Naive thymus-derived CD4-positive, alpha-beta T cell (primary cell): ENCODE data around the gene LRP4. TPM values are rescaled to one million over a fixed set of nuclear protein-coding genes. Genes with fewer than 3 reads are reported as not detected.

Source experiments
- ATAC-seq: fragments of 150-1000 bp; cut with Tn5 transposase; 2 replicates; pipeline ENCODE4 v1.10.0; 2021; ENCODE audit warnings: mild to moderate bottlenecking, moderate library complexity
- CTCF ChIA-PET: fragments of 350-600 bp; sonication (Branson Sonifier 250); formaldehyde crosslinking; loops from one replicate; lab custom pipeline; 2021; ENCODE audit warnings: antibody characterized with exemption; lab: Charles Lee
- POLR2A ChIA-PET: fragments of 350-600 bp; sonication (Branson Sonifier 250); formaldehyde crosslinking; loops from one replicate; lab custom pipeline; 2021; ENCODE audit warnings: antibody characterized with exemption, inconsistent platforms; lab: Charles Lee
- DNase-seq, 9 donors: peaks; one replicate each; pipeline versions ENCODE4 v3.0.0 to v3.0.0-alpha.2; 2020 to 2022; ENCODE audit warnings: mixed read lengths in 1 of 9
- H3K27ac ChIP-seq: one replicate; pipeline ENCODE4 v1.7.0; 2013; ENCODE audit warnings: mild to moderate bottlenecking, low read depth, low read length, moderate library complexity
- H3K27me3 ChIP-seq, 2 donors: one replicate each; pipeline ENCODE4 v1.7.0; 2013; ENCODE audit warnings: low read length in 2 of 2, mild to moderate bottlenecking in 2 of 2, moderate library complexity in 2 of 2; ENCODE audit not compliant: control insufficient read depth in 2 of 2, insufficient read depth in 2 of 2
- H3K36me3 ChIP-seq, 3 experiments: 1 replicate in 2 of 3; 2 replicates in 1 of 3; pipeline ENCODE4 v1.7.0; 2013; ENCODE audit warnings: low read length in 3 of 3, mild to moderate bottlenecking in 3 of 3, moderate library complexity in 1 of 3; ENCODE audit not compliant: insufficient read depth in 3 of 3, control insufficient read depth in 2 of 3
- H3K4me1 ChIP-seq, 2 donors: one replicate each; pipeline ENCODE4 v1.7.0; 2013; ENCODE audit warnings: low read length in 2 of 2, mild to moderate bottlenecking in 2 of 2, moderate library complexity in 1 of 2; ENCODE audit not compliant: control insufficient read depth in 2 of 2, insufficient read depth in 2 of 2
- H3K4me3 ChIP-seq: 2 replicates; pipeline ENCODE4 v1.7.0; 2013; ENCODE audit warnings: mild to moderate bottlenecking, low read length
- H3K9me3 ChIP-seq, 3 experiments: 1 replicate in 2 of 3; 2 replicates in 1 of 3; pipeline ENCODE4 v1.7.0; 2013; ENCODE audit warnings: low read length in 3 of 3; ENCODE audit not compliant: control insufficient read depth in 2 of 3
- H3K27ac Mint-ChIP-seq, 9 donors: one replicate each; pipeline ENCODE4 v1.8.0; 2020 to 2022; ENCODE audit warnings: mixed read lengths in 9 of 9, mild to moderate bottlenecking in 8 of 9, moderate library complexity in 5 of 9, inconsistent platforms in 2 of 9
- H3K27me3 Mint-ChIP-seq, 5 donors: one replicate each; pipeline ENCODE4 v1.8.0; 2021 to 2022; ENCODE audit warnings: mixed read lengths in 5 of 5, mild to moderate bottlenecking in 1 of 5
- H3K36me3 Mint-ChIP-seq, 5 donors: one replicate each; pipeline ENCODE4 v1.8.0; 2020 to 2022; ENCODE audit warnings: mixed read lengths in 5 of 5, mild to moderate bottlenecking in 3 of 5, inconsistent platforms in 1 of 5
- H3K4me1 Mint-ChIP-seq, 7 donors: one replicate each; pipeline ENCODE4 v1.8.0; 2020 to 2022; ENCODE audit warnings: mixed read lengths in 7 of 7, mild to moderate bottlenecking in 3 of 7, inconsistent platforms in 1 of 7
- H3K4me3 Mint-ChIP-seq, 10 donors: one replicate each; pipeline ENCODE4 v1.8.0; 2020 to 2022; ENCODE audit warnings: mild to moderate bottlenecking in 10 of 10, mixed read lengths in 10 of 10, moderate library complexity in 6 of 10, inconsistent platforms in 2 of 10
- H3K9me3 Mint-ChIP-seq, 11 donors: one replicate each; pipeline ENCODE4 v1.8.0; 2020 to 2022; ENCODE audit warnings: mixed read lengths in 11 of 11, mild to moderate bottlenecking in 4 of 11, inconsistent platforms in 1 of 11, moderate library complexity in 1 of 11
- intact Hi-C, 2 donors: fragments of 100-400 bp; cut with micrococcal nuclease; formaldehyde crosslinking; loops; one replicate each; pipeline ENCODE4 v1.15.1; 2023
- polyA plus RNA-seq, 2 donors: library from polyadenylated mRNA; unstranded; fragments of 300-500 nt; fragmentation: Illumina TruSeq; gene quantifications; one replicate each; pipeline ENCODE4 v1.2.3, GENCODE V29; 2021
- total RNA-seq, 6 experiments: library from RNA in 5 of 6; stranded (reverse) in 5 of 6; gene quantifications; 1 replicate in 5 of 6; 2 replicates in 1 of 6; pipeline ENCODE4 v1.2.3 and lab custom pipeline; 2021 to 2026

Gene LRP4
- total and polyA plus RNA-seq, 7 experiments from 2014 or later = not detected

- CTCF ChIA-PET = interaction anchor here (0.7 kb wide), 1 partner anchor 53 kb away, joined by 3 read pairs; no protein-coding TSS in a partner anchor
- no peak overlapping the region for H3K4me3 Mint-ChIP-seq
- no peak overlapping the region for H3K27ac Mint-ChIP-seq
- Histone ChIP-seq H3K36me3 (peaks cover 0 to 4% (median 0%) of the 10 kb centered on the region in 3 experiments), H3K9me3 (peaks cover 0 to 5% (median 0%) of the 10 kb centered on the region in 3 experiments), H3K4me1 (no peaks in the 10 kb centered on the region), H3K27ac (no peak overlapping the region), H3K4me3 (no peak overlapping the region), H3K27me3 (no peaks in the 10 kb centered on the region)
- no peak for DNase-seq
- peaks cover 0 to 14% (median 3%) of the 10 kb centered on the region in 11 donors for H3K9me3 Mint-ChIP-seq
- peaks cover 7 to 46% (median 30%) of the 10 kb centered on the region in 5 donors for H3K36me3 Mint-ChIP-seq
- no peak for ATAC-seq
- peaks cover 0 to 3% (median 0%) of the 10 kb centered on the region in 7 donors for H3K4me1 Mint-ChIP-seq
- POLR2A ChIA-PET = interaction anchor here (0.6 kb wide), 1 partner anchor 854 kb away, joined by 8 read pairs; no protein-coding TSS in a partner anchor
- H3K27me3 Mint-ChIP-seq = no peaks in the 10 kb centered on the region
- intact Hi-C loops = no loop called here
Measured at GRCh38 chr11:46961041-46961440, 42.7 kb upstream of the LRP4 start.

DNA sequence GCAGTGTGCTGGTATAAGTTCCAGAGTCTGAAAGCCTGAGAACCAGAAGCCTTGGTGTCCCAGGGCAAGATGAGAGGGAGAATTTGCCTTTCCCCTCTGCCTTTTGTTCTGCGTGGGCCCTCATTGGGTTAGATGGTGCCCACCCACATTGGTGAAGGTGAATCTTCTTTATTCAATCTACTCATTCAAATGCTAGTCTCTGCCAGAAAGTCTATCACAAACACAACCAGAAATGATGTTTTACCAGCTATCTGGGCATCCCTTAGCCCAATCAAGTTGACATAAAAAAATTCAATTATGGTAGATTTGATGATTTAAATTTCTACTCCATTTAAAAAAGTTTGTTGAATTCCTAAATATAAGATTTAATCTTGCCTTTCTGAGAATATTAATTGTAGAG, 40.4 kb upstream of the LRP4 start:
- H3K9me3 ChIP-seq = peaks cover 0 to 5% (median 0%) of the 10 kb centered on the region in 3 experiments
- peaks cover 0 to 4% (median 0%) of the 10 kb centered on the region in 3 experiments for H3K36me3 ChIP-seq
- no peak for ATAC-seq
- CTCF ChIA-PET = no interaction called here
- no peaks in the 10 kb centered on the region for H3K27me3 ChIP-seq
- H3K9me3 Mint-ChIP-seq = peaks cover 0 to 14% (median 3%) of the 10 kb centered on the region in 11 donors
- peaks cover 0 to 1% (median 0%) of the 10 kb centered on the region in 7 donors for H3K4me1 Mint-ChIP-seq
- H3K36me3 Mint-ChIP-seq = peaks cover 7 to 35% (median 27%) of the 10 kb centered on the region in 5 donors
- H3K4me3 ChIP-seq = no peak overlapping the region
- H3K27ac Mint-ChIP-seq = no peak overlapping the region
- no peak for DNase-seq
- no peak overlapping the region for H3K4me3 Mint-ChIP-seq
- no peaks in the 10 kb centered on the region for H3K27me3 Mint-ChIP-seq
- POLR2A ChIA-PET = no interaction called here
- no peak overlapping the region for H3K27ac ChIP-seq
- no peaks in the 10 kb centered on the region for H3K4me1 ChIP-seq
- intact Hi-C loops = no loop called here

DNA sequence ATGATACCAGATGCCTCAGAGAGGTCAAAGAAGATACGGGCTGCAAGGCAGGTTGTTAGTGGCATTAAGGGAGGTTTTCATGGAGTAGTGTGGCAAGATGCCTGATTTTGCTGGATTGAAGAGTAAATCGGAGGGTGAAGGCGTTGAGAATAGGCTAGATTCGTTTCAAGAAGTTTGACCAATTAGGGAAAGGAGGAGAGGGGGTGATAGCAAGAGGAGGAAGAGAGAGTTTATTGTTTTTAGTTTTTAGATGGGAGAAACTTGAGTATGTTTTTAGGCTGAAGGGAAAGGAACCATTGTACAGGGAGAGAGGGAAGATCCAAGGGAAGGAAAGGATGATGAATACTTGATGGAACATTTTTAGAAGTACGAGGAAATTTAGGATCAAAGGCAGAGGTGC, 34.7 kb upstream of the LRP4 start:
- no peak for ATAC-seq

DNA sequence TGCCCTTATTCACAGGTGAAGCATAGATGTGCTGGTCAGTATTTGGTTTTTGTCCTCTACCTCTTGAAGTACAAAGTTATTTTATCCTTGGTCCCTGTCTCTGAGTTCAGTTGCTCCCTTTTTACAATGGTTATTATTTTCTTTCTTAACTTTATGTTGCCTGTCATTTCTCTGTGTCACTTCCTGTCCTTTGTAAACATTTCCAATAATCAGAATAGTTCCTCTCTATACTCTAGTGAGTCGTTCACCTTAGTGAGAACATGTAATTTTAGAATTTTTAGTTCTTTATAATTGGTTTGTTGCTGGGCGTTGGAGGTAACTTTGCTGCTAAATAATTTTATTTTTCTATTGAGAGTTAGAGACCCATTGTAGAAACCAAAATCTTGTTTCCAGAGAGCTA, 34.2 kb upstream of the LRP4 start:
- POLR2A ChIA-PET = no interaction called here
- Histone ChIP-seq H3K36me3 (no peaks in the 10 kb centered on the region), H3K27me3 (no peaks in the 10 kb centered on the region), H3K9me3 (no peaks in the 10 kb centered on the region), H3K4me1 (no peaks in the 10 kb centered on the region), H3K27ac (no peak overlapping the region), H3K4me3 (no peak overlapping the region)
- Mint-ChIP-seq H3K27ac (peak overlapping the region in 5 of 9 donors; percentile 5 to 79 (median 59)), H3K36me3 (peaks cover 0 to 12% (median 5%) of the 10 kb centered on the region in 5 donors), H3K9me3 (no peaks in the 10 kb centered on the region), H3K4me3 (no peak overlapping the region), H3K4me1 (peaks cover 6 to 16% (median 10%) of the 10 kb centered on the region in 7 donors), H3K27me3 (no peaks in the 10 kb centered on the region)
- CTCF ChIA-PET = no interaction called here
- ATAC-seq (no peak), DNase-seq (no peak)
- intact Hi-C loops = no loop called here

More for the DNA sequence above, 34.7 kb upstream of the LRP4 start:
- Mint-ChIP-seq H3K27ac (peak overlapping the region in 4 of 9 donors; percentile 5 to 79 (median 48)), H3K36me3 (peaks cover 0 to 10% (median 5%) of the 10 kb centered on the region in 5 donors), H3K4me1 (peaks cover 6 to 16% (median 10%) of the 10 kb centered on the region in 7 donors), H3K4me3 (peak overlapping the region in 1 of 10 donors; percentile 2), H3K27me3 (no peaks in the 10 kb centered on the region), H3K9me3 (no peaks in the 10 kb centered on the region)
- ChIA-PET POLR2A (no interaction called here), CTCF (no interaction called here)
- H3K36me3 ChIP-seq = no peaks in the 10 kb centered on the region
- no peaks in the 10 kb centered on the region for H3K9me3 ChIP-seq
- H3K4me1 ChIP-seq = no peaks in the 10 kb centered on the region
- no peaks in the 10 kb centered on the region for H3K27me3 ChIP-seq
- DNase-seq = no peak
- intact Hi-C loops = no loop called here
- H3K4me3 ChIP-seq = no peak overlapping the region
- no peak overlapping the region for H3K27ac ChIP-seq

DNA sequence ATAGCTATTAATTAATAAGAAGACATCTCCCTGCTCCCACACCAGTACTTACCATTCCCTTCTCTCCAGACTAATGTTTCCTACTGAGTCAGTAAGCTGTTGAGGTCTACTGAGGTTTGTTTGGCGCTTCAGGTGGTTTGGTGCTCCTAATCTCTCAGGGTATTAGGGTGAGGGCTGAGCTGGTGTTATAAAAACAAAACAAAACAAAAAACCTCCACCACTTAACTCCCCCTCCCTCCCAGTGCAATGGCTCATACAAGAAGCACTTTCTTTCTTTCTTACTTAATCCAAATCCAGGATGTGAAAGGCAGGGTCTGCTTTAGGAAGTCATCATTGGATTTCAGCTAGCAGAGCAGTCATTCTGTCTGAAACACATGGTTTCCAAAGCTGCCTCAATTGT, 33.5 kb upstream of the LRP4 start:
- peaks cover 6 to 16% (median 10%) of the 10 kb centered on the region in 7 donors for H3K4me1 Mint-ChIP-seq
- H3K9me3 ChIP-seq = no peaks in the 10 kb centered on the region
- no peaks in the 10 kb centered on the region for H3K36me3 ChIP-seq
- DNase-seq (no peak), ATAC-seq (no peak)
- ChIA-PET POLR2A (interaction anchor here (0.7 kb wide), 1 partner anchor 15 kb away, joined by 3 read pairs; the partner anchor contains the start of gene CSTPP1), CTCF (no interaction called here)
- H3K9me3 Mint-ChIP-seq = no peaks in the 10 kb centered on the region
- intact Hi-C loops = no loop called here
- no peaks in the 10 kb centered on the region for H3K4me1 ChIP-seq
- H3K4me3 ChIP-seq = no peak overlapping the region
- H3K27ac Mint-ChIP-seq = peak overlapping the region in 1 of 9 donors; percentile 59
- H3K27me3 ChIP-seq = no peaks in the 10 kb centered on the region
- no peak overlapping the region for H3K4me3 Mint-ChIP-seq
- peaks cover 0 to 12% (median 5%) of the 10 kb centered on the region in 5 donors for H3K36me3 Mint-ChIP-seq
- no peaks in the 10 kb centered on the region for H3K27me3 Mint-ChIP-seq
- no peak overlapping the region for H3K27ac ChIP-seq

GRCh38 chr11:46949297-46949696, 30.9 kb upstream of the LRP4 start:
- Histone ChIP-seq H3K9me3 (no peaks in the 10 kb centered on the region), H3K27ac (no peak overlapping the region), H3K27me3 (no peaks in the 10 kb centered on the region), H3K36me3 (no peaks in the 10 kb centered on the region), H3K4me1 (no peaks in the 10 kb centered on the region), H3K4me3 (no peak overlapping the region)
- ChIA-PET CTCF (no interaction called here), POLR2A (no interaction called here)
- no peak for ATAC-seq
- Mint-ChIP-seq H3K27me3 (no peaks in the 10 kb centered on the region), H3K27ac (no peak overlapping the region), H3K9me3 (no peaks in the 10 kb centered on the region), H3K4me3 (no peak overlapping the region), H3K4me1 (peaks cover 6 to 16% (median 11%) of the 10 kb centered on the region in 7 donors), H3K36me3 (peaks cover 0 to 14% (median 5%) of the 10 kb centered on the region in 5 donors)
- intact Hi-C loops = no loop called here
- DNase-seq = no peak
